ENCODE data around the gene CILP2. TPM values are rescaled to one million over a fixed set of nuclear protein-coding genes. Genes with fewer than 3 reads are reported as not detected.

The CILP2 gene
- total and polyA plus RNA-seq, 2 of the 8 experiments (the other 6 are each of a cell fraction or from before 2014, with no cell fraction given), result 4.4 to 5.8 TPM

DNA sequence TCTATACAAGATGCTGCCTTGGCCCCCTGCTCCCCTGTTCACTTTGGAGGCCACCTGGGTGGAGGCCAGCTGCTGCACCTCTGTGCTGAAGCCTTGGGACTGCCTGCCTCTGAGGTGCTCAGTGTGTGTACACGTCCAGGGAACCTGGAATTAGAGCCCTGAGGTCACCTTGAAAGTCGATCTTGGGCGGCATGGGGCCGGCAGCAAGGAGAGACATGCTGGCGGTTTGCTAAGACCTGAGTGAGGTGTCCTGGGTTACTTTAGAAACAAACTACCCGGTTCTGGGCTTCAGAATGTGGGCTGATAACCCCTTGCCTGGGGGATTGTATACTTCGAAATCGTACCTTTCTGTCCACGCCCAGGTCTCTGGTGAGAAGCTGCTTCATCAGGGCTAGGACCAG is 48.3 kb upstream of the CILP2 start:
- peak overlapping the region; percentile 79 for H4K91ac ChIP-seq (replicated peaks; ENCODE audit: insufficient read length, low read length)

More for the DNA sequence above, 48.3 kb upstream of the CILP2 start:
- H3K14ac ChIP-seq (ENCODE audit: insufficient read length), result no peak overlapping the region
- POLR2A ChIA-PET (ENCODE audit: partially characterized antibody), result interaction anchor here (0.9 to 4.3 kb wide), 14 partner anchors 11 to 126 kb away, joined by 3 to 44 read pairs (median 5); partner anchors contain the start of genes GATAD2A and NDUFA13
- H2BK5ac ChIP-seq (ENCODE audit: low read depth, low read length), result peak overlapping the region; percentile 88
- H3K56ac ChIP-seq (replicated peaks; ENCODE audit: insufficient read length, low read depth, low read length), result peak overlapping the region; percentile 32
- no peak overlapping the region for H2AFZ ChIP-seq (ENCODE audit: low read length)
- H2AK5ac ChIP-seq (ENCODE audit: low read depth, low read length), result peak overlapping the region; percentile 30
- no peak overlapping the region for H2BK15ac ChIP-seq (ENCODE audit: low read length)
- no peak overlapping the region for H2BK20ac ChIP-seq (ENCODE audit: low read length)
- H3K4ac ChIP-seq (replicated peaks; ENCODE audit: insufficient read length, low read depth, low read length), result no peak overlapping the region
- no peak overlapping the region for H3K4me3 ChIP-seq (ENCODE audit: extremely low read depth in 1 of 4, insufficient read depth in 2 of 4, low read depth in 3 of 4, low read length in 4 of 4)
- no peak overlapping the region for H3K23ac ChIP-seq (ENCODE audit: insufficient read length)
- H3K9me3 ChIP-seq (ENCODE audit: insufficient read depth in 2 of 2, low read depth in 1 of 2, low read length in 1 of 2), result no peaks in the 10 kb centered on the region
- H3K18ac ChIP-seq (ENCODE audit: extremely low read depth, low read length), result no peak overlapping the region
- H2BK120ac ChIP-seq (replicated peaks; ENCODE audit: low read depth, low read length), result no peak overlapping the region
- H3K9ac ChIP-seq (replicated peaks in 1 of 4; ENCODE audit: extremely low read depth in 1 of 4, low read depth in 3 of 4, low read length in 3 of 4), result peak overlapping the region in 2 of 4 experiments; percentile 41 to 42; a peak in 4 of 7 replicates
- no peaks in the 10 kb centered on the region for H3K27me3 ChIP-seq (replicated peaks in 1 of 4; ENCODE audit: control insufficient read depth in 3 of 4, extremely low read depth in 1 of 4, insufficient read depth in 3 of 4, low read length in 3 of 4)
- peak overlapping the region; percentile 81 for H4K8ac ChIP-seq (ENCODE audit: extremely low read depth, insufficient read depth, low read length)
- peaks cover 7 to 19% (median 13%) of the 10 kb centered on the region in 4 experiments; a peak in 7 of 8 replicates for H3K36me3 ChIP-seq (ENCODE audit: control insufficient read depth in 2 of 4, insufficient read depth in 4 of 4, low read length in 3 of 4)
- H3K79me1 ChIP-seq (ENCODE audit: low read depth, low read length), result peaks cover 17% of the 10 kb centered on the region; the same call in 1 of the 2 replicates
- peaks cover 14 to 24% of the 10 kb centered on the region in 2 experiments for H4K20me1 ChIP-seq (replicated peaks in 1 of 2; ENCODE audit: control insufficient read depth in 1 of 2, insufficient read depth in 2 of 2, low read length in 2 of 2)
- H2BK12ac ChIP-seq (ENCODE audit: low read depth, low read length), result peak overlapping the region; percentile 41
- H4K5ac ChIP-seq (ENCODE audit: insufficient read length, low read depth, low read length), result no peak overlapping the region
- peaks cover 11 to 28% (median 19%) of the 10 kb centered on the region in 4 experiments for H3K4me1 ChIP-seq (replicated peaks in 1 of 4; ENCODE audit: control insufficient read depth in 3 of 4, insufficient read depth in 4 of 4, low read length in 3 of 4)
- CTCF ChIA-PET (ENCODE audit: partially characterized antibody), result interaction anchor here (0.6 to 9.8 kb wide), 42 partner anchors 9 to 265 kb away, joined by 3 to 146 read pairs (median 6); partner anchors contain the start of genes GATAD2A, NDUFA13 and TSSK6
- 77% methylated on average over 9 of the region's 9 CpGs; no CpG with 5 or more reads in 1 of the 2 experiments for WGBS, 2 experiments (ENCODE audit: extremely low coverage in 1 of 2, insufficient coverage in 1 of 2, insufficient read length in 1 of 2, insufficient replicate concordance in 2 of 2, low coverage in 1 of 2, low lambda C conversion rate in 2 of 2, missing lambda C conversion rate in 1 of 2)
- FAIRE-seq (no peak), DNase-seq (ENCODE audit: low read depth in 1 of 2, low spot score in 2 of 2) (no peak)
- H3K4me2 ChIP-seq (ENCODE audit: insufficient read depth in 1 of 2, low read depth in 2 of 2, low read length in 2 of 2), result peak overlapping the region in 1 of 2 experiments; percentile 45; a peak in 2 of 4 replicates
- peak overlapping the region; percentile 67; the same call in 1 of the 2 replicates for H3K27ac ChIP-seq (ENCODE audit: low read depth, low read length)
- H3K79me2 ChIP-seq (ENCODE audit: control insufficient read depth in 1 of 2, insufficient read depth in 2 of 2, low read length in 2 of 2), result peaks cover 0 to 52% of the 10 kb centered on the region in 2 experiments; a peak in 2 of 4 replicates
- H3K23me2 ChIP-seq (ENCODE audit: low read depth, low read length), result no peaks in the 10 kb centered on the region
- TF ChIP-seq NANOG (IDR thresholded peaks at IDR 0.05; ENCODE audit: insufficient read depth, low read depth, low read length, poor library complexity, severe bottlenecking) (no peak), CHD1 (IDR thresholded peaks at IDR 0.05; ENCODE audit: low read depth, low read length) (no peak), SP4 (IDR thresholded peaks at IDR 0.05; ENCODE audit: low read length) (no peak), CHD2 (IDR thresholded peaks at IDR 0.05; ENCODE audit: low read length) (no peak), GABPA (IDR thresholded peaks at IDR 0.05; ENCODE audit: borderline replicate concordance, insufficient read depth, low read length) (no peak), PHF8 (conservative IDR thresholded peaks at IDR 0.05; ENCODE audit: low read depth, low read length) (no peak), RAD21 (IDR thresholded peaks at IDR 0.05 in 1 of 2, conservative IDR thresholded peaks at IDR 0.05 in 1 of 2; ENCODE audit: low read depth in 2 of 2, low read length in 2 of 2) (no peak)
- TF ChIP-seq, protein P1, sequence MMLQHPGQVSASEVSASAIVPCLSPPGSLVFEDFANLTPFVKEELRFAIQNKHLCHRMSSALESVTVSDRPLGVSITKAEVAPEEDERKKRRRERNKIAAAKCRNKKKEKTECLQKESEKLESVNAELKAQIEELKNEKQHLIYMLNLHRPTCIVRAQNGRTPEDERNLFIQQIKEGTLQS (IDR thresholded peaks at IDR 0.05; ENCODE audit: insufficient read depth, low read depth, low read length), result no peak

All from H1 (cell line).